Measurements from ENCODE around the gene EHF.

EHF gene

GRCh38 chr11:34629711-34630110 is 8.8 kb downstream of the EHF start:
- Histone ChIP-seq H3K4me3 (ENCODE audit: severe bottlenecking) (no peak overlapping the region), H3K27me3 (ENCODE audit: insufficient read depth, poor library complexity, severe bottlenecking) (no peaks in the 10 kb centered on the region), H3K9me3 (ENCODE audit: severe bottlenecking) (no peaks in the 10 kb centered on the region), H3K36me3 (ENCODE audit: low read depth) (no peaks in the 10 kb centered on the region), H3K27ac (ENCODE audit: poor library complexity, severe bottlenecking) (peak overlapping the region; percentile 73), H3K4me1 (ENCODE audit: insufficient read depth, poor library complexity, severe bottlenecking) (peaks cover 78% of the 10 kb centered on the region)
- no peak for TF ChIP-seq CTCF (IDR thresholded peaks at IDR 0.05; ENCODE audit: poor library complexity, severe bottlenecking)
- no peak for ATAC-seq (ENCODE audit: low read depth)
- no peak for DNase-seq (ENCODE audit: low spot score)

GRCh38 chr11:34630544-34630943 is 9.7 kb downstream of the EHF start:
- no peak; the same call in 2 of the 3 replicates for ATAC-seq (ENCODE audit: low read depth)
- Histone ChIP-seq H3K4me1 (ENCODE audit: insufficient read depth, poor library complexity, severe bottlenecking) (peaks cover 82% of the 10 kb centered on the region), H3K36me3 (ENCODE audit: low read depth) (no peaks in the 10 kb centered on the region), H3K4me3 (ENCODE audit: severe bottlenecking) (no peak overlapping the region), H3K27me3 (ENCODE audit: insufficient read depth, poor library complexity, severe bottlenecking) (no peaks in the 10 kb centered on the region), H3K9me3 (ENCODE audit: severe bottlenecking) (no peaks in the 10 kb centered on the region), H3K27ac (ENCODE audit: poor library complexity, severe bottlenecking) (peak overlapping the region; percentile 73)
- DNase-seq (ENCODE audit: low spot score) = no peak
- TF ChIP-seq CTCF (IDR thresholded peaks at IDR 0.05; ENCODE audit: poor library complexity, severe bottlenecking) = no peak

GRCh38 chr11:34631297-34631696 is 10.4 kb downstream of the EHF start:
- H3K27me3 ChIP-seq (ENCODE audit: insufficient read depth, poor library complexity, severe bottlenecking) = no peaks in the 10 kb centered on the region

GRCh38 chr11:34631737-34632104 is 10.8 kb downstream of the EHF start:
- Histone ChIP-seq H3K9me3 (ENCODE audit: severe bottlenecking) (no peaks in the 10 kb centered on the region), H3K4me1 (ENCODE audit: insufficient read depth, poor library complexity, severe bottlenecking) (peaks cover 78% of the 10 kb centered on the region), H3K27me3 (ENCODE audit: insufficient read depth, poor library complexity, severe bottlenecking) (no peaks in the 10 kb centered on the region), H3K36me3 (ENCODE audit: low read depth) (no peaks in the 10 kb centered on the region), H3K27ac (ENCODE audit: poor library complexity, severe bottlenecking) (peak overlapping the region; percentile 73), H3K4me3 (ENCODE audit: severe bottlenecking) (no peak overlapping the region)
- no peak for TF ChIP-seq CTCF (IDR thresholded peaks at IDR 0.05; ENCODE audit: poor library complexity, severe bottlenecking)
- ATAC-seq (ENCODE audit: low read depth) (no peak), DNase-seq (ENCODE audit: low spot score) (no peak)

More at GRCh38 chr11:34631297-34631696, 10.4 kb downstream of the EHF start:
- Histone ChIP-seq H3K4me1 (ENCODE audit: insufficient read depth, poor library complexity, severe bottlenecking) (peaks cover 81% of the 10 kb centered on the region), H3K36me3 (ENCODE audit: low read depth) (no peaks in the 10 kb centered on the region), H3K4me3 (ENCODE audit: severe bottlenecking) (no peak overlapping the region), H3K9me3 (ENCODE audit: severe bottlenecking) (no peaks in the 10 kb centered on the region), H3K27ac (ENCODE audit: poor library complexity, severe bottlenecking) (peak overlapping the region; percentile 73)
- ATAC-seq (ENCODE audit: low read depth) (no peak), DNase-seq (ENCODE audit: low spot score) (no peak)
- no peak for TF ChIP-seq CTCF (IDR thresholded peaks at IDR 0.05; ENCODE audit: poor library complexity, severe bottlenecking)

- no peaks in the 10 kb centered on the region for H3K9me3 ChIP-seq (ENCODE audit: severe bottlenecking)
- ATAC-seq (ENCODE audit: low read depth) (peak; percentile 32; the same call in 2 of the 3 replicates), DNase-seq (ENCODE audit: low spot score) (no peak)
- no peak for TF ChIP-seq CTCF (IDR thresholded peaks at IDR 0.05; ENCODE audit: poor library complexity, severe bottlenecking)
- no peaks in the 10 kb centered on the region for H3K36me3 ChIP-seq (ENCODE audit: low read depth)
- no peak overlapping the region for H3K4me3 ChIP-seq (ENCODE audit: severe bottlenecking)
- H3K4me1 ChIP-seq (ENCODE audit: insufficient read depth, poor library complexity, severe bottlenecking) = peaks cover 73% of the 10 kb centered on the region
- no peaks in the 10 kb centered on the region for H3K27me3 ChIP-seq (ENCODE audit: insufficient read depth, poor library complexity, severe bottlenecking)
- H3K27ac ChIP-seq (ENCODE audit: poor library complexity, severe bottlenecking) = peak overlapping the region; percentile 73
Observed at GRCh38 chr11:34632105-34632791, 11.4 kb downstream of the EHF start.
